AG10803 (cell line): ENCODE results near the gene SELENON.

ENCODE experiments used
- DNase-seq: peaks from one replicate; pipeline ENCODE4 v3.0.0; 2010; ENCODE audit warnings: low read depth
- H3K4me3 ChIP-seq: 2 replicates; pipeline ENCODE4 v1.5.1; 2011; ENCODE audit warnings: mild to moderate bottlenecking, low read length, control low read depth
- TF ChIP-seq, protein P1 (sequence below): conservative IDR thresholded peaks from 2 replicates; pipeline ENCODE4 v1.5.1; 2011; ENCODE audit warnings: mild to moderate bottlenecking, low read length, control low read depth, inconsistent platforms

SELENON gene

DNA sequence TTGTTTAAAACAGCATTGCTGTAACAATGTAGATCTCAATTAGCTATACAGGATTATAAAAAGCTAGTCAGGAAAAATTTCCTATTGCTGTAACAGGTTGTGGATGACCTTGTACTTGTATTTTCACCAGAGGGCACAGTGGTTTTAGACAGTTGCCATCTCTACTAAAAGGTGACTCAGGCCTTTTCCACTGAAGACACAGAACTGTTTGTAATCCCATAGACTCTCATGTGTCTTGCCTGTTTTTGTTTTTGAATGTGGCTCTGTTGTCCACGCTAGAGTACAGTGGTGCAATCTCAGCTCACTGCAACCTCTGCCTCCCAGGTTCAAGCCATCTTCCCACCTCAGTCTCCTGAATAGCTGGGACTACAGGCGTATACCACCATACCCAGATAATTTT lies 25.6 kb downstream of the SELENON start:
- no peak overlapping the region for H3K4me3 ChIP-seq
- DNase-seq: no peak
- TF ChIP-seq, protein P1, sequence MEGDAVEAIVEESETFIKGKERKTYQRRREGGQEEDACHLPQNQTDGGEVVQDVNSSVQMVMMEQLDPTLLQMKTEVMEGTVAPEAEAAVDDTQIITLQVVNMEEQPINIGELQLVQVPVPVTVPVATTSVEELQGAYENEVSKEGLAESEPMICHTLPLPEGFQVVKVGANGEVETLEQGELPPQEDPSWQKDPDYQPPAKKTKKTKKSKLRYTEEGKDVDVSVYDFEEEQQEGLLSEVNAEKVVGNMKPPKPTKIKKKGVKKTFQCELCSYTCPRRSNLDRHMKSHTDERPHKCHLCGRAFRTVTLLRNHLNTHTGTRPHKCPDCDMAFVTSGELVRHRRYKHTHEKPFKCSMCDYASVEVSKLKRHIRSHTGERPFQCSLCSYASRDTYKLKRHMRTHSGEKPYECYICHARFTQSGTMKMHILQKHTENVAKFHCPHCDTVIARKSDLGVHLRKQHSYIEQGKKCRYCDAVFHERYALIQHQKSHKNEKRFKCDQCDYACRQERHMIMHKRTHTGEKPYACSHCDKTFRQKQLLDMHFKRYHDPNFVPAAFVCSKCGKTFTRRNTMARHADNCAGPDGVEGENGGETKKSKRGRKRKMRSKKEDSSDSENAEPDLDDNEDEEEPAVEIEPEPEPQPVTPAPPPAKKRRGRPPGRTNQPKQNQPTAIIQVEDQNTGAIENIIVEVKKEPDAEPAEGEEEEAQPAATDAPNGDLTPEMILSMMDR: no peak

DNA sequence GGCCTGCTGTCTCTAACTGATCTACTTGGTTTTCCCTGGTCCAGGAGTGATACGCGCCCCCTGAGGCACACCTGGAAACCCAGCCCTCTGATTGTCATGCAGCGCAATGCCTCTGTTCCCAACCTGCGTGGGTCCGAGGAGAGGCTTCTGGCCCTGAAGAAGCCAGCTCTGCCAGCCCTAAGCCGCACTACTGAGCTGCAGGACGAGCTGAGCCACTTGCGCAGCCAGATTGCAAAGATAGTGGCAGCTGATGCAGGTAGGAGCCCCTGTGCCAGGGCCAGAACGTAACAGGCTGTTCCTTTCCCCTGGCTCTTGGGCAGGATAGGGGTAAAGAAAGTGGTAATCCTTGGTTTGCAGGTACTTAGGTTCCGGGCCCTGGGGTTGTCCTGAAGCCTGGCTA lies 26.6 kb downstream of the SELENON start:
- TF ChIP-seq, protein P1: no peak
- no peak for DNase-seq
- H3K4me3 ChIP-seq: no peak overlapping the region

DNA sequence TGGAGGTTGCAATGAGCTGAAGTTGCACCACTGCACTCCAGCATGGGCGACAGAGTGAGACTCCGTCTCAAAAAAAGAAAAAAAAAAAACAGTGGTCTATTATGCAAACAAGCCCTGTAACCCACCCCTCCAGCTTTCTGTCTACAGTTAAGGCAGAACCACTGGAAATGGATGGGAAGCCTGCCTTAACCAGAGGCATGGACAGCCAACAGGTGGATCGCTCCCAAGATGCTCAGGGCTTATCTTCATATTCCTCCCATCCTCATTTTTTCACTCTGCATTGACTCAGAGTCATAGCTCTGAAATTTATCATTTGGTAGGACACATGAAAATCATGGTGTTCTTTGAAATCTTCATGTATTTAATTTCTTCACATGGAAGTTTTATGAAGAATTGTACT lies 28.5 kb downstream of the SELENON start:
- no peak overlapping the region for H3K4me3 ChIP-seq
- no peak for DNase-seq
- TF ChIP-seq, protein P1: no peak

DNA sequence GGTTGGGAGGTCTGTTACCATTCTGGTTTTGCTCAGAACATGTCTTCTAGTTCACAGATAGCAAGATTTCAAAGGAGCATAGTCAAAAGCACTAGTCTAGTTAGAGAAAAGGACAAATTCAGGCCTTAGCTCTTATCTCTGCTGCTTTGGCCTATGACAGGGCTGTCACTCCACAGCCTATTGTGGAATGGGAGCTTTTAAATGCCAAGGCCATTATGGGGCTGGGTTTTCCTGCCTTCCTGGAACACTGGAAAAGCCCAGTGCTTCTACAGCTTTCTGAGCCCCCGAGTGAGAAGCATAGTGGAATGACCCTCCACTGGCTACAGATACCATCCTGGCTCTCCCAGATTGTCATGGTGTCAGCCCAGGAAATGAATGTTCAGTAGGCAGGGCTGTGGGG lies 29.1 kb downstream of the SELENON start:
- DNase-seq: no peak
- H3K4me3 ChIP-seq: no peak overlapping the region
- TF ChIP-seq, protein P1: no peak

DNA sequence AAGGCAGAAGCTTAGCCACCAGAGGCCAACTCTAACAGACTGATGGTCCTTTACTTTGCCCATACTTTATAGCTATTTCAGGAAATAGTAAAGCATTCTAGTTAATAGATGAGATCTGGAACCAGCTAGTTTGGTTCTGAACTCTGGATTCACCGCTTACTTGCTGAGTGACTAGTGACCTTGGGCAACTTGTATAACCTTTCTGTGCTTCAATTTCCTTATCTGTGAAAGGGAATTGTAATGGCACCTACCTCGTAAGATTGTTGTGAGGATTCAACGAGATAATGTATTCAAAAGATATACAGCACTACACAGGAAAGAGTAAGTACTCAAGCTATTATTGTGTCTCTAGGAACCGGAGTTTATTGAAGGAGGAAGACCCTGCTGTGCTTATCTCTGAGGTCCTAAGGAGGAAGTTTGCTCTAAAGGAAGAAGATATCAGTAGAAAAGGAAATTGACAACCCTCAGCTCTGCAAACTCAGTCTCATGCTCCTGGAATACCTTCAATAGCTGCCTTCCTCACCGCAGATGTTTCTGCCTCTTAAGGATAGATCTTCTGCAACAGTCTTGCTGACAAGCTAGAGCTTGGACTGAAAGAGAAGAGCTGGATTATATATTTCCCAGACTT lies 31.7 kb downstream of the SELENON start:
- H3K4me3 ChIP-seq: no peak overlapping the region
- no peak for DNase-seq

DNA sequence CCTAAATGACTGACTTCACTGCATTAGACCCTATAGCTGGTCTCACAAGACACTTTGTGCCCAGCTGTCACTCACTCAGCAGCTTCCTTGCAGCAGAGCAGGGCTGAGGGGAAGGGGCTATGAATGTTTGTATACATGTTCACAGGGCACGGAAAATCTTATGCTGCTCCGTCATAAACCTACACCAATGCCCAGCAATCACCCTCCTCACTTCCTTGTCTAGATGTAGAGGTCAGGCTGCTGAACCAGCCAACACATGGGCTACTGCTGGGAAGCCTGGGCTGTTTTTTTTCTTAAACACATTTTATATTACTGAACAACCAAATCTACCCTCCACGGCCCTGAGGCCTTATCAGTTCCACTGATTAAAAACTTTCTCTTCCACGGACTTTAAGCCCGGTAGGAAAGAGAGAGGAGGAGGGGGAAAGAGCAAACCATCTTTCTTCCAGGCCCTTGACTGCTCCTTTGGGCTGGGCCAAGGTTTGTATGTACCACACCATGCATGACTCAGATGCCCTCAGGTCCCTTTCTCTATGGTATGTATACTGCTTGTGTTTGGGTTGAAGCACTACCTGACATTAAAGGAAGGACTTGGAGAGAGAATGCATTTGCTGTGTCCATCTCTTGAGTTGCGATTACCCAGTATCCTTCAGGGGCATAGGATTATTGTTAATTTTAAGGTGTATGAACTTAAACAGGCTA lies 32.5 kb downstream of the SELENON start:
- no peak for DNase-seq
- TF ChIP-seq, protein P1: no peak
- no peak overlapping the region for H3K4me3 ChIP-seq

More for the DNA sequence above, 31.7 kb downstream of the SELENON start:
- TF ChIP-seq, protein P1: no peak

DNA sequence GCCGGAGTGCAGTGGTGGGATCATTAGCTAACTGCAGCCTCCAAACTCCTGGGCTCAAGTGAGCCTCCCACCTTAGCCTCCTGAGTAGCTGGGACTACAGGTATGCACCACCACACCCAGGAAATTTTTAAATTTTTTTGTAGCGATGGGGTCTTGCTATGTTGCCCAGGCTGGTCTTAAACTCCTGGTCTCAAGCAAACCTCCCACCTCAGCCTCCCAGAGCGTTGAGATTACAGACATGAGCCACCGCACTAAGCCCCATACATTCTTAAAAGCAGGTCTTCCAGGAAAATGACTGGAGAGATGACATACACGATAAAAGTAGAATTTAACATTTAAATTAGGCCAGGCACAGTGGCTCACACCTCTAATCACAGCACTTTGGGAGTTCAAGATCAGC lies 33.2 kb downstream of the SELENON start:
- DNase-seq: no peak
- H3K4me3 ChIP-seq: no peak overlapping the region
- TF ChIP-seq, protein P1: no peak
